Activated CD8-positive, alpha-beta memory T cell treated with anti-CD3 and anti-CD28 coated beads, Interleukin-2, amount 10 ng/mL, durations not matched to agents 7 days and 5 days (primary cell): ENCODE measurements around the gene SDK1. TPM values are rescaled to one million over a fixed set of nuclear protein-coding genes. Genes with fewer than 3 reads are reported as not detected.

Experiments
- ATAC-seq: fragments of 150-1000 bp; cut with Tn5 transposase; one replicate; pipeline ENCODE4 v1.10.0; 2021; ENCODE audit warnings: moderate library complexity
- CTCF ChIA-PET: fragments of 350-600 bp; sonication (Branson Sonifier 250); formaldehyde crosslinking; loops from one replicate; lab custom pipeline; 2021; ENCODE audit warnings: antibody characterized with exemption; lab: Charles Lee
- DNase-seq: peaks from one replicate; pipeline ENCODE4 v3.0.0-alpha.2; 2020
- H3K27ac Mint-ChIP-seq: one replicate; pipeline ENCODE4 v1.8.0; 2021; ENCODE audit warnings: mild to moderate bottlenecking, mixed read lengths
- H3K27me3 Mint-ChIP-seq: one replicate; pipeline ENCODE4 v1.8.0; 2021; ENCODE audit warnings: mixed read lengths
- H3K36me3 Mint-ChIP-seq: one replicate; pipeline ENCODE4 v1.8.0; 2021; ENCODE audit warnings: mild to moderate bottlenecking, mixed read lengths
- H3K4me1 Mint-ChIP-seq: one replicate; pipeline ENCODE4 v1.8.0; 2021; ENCODE audit warnings: mixed read lengths
- H3K4me3 Mint-ChIP-seq: one replicate; pipeline ENCODE4 v1.8.0; 2021; ENCODE audit warnings: mild to moderate bottlenecking, moderate library complexity, mixed read lengths
- H3K9me3 Mint-ChIP-seq: one replicate; pipeline ENCODE4 v1.8.0; 2022; ENCODE audit warnings: low read depth, mixed read lengths
- total RNA-seq, 2 experiments: library from RNA; stranded (reverse); gene quantifications; one replicate each; pipeline ENCODE4 v1.2.3, GENCODE V29; 2021

The SDK1 gene
- total RNA-seq = under 1 TPM; 0.05 to 0.06 TPM

GRCh38 chr7:3300651-3301448, at the start of gene SDK1:
TSS of gene SDK1 (plus strand) at chr7:3301252. CDS start at chr7:3301587, 335 bp downstream.
- H3K4me1 Mint-ChIP-seq = peaks cover 6% of the 10 kb centered on the region
- H3K36me3 Mint-ChIP-seq = no peaks in the 10 kb centered on the region
- no peaks in the 10 kb centered on the region for H3K9me3 Mint-ChIP-seq
- ATAC-seq (peak; percentile 91), DNase-seq (peak; percentile 88)
- CTCF ChIA-PET = interaction anchor here (0.5 to 1.5 kb wide), 5 partner anchors 13 to 597 kb away, joined by 3 to 6 read pairs (median 4); no protein-coding TSS in a partner anchor
- peaks cover 60% of the 10 kb centered on the region for H3K27me3 Mint-ChIP-seq
- H3K27ac Mint-ChIP-seq = no peak within 1 kb of the TSS
- peak within 1 kb of the TSS; percentile 46 for H3K4me3 Mint-ChIP-seq

- no peak overlapping the region for H3K4me3 Mint-ChIP-seq
- DNase-seq = no peak
- peaks cover 4% of the 10 kb centered on the region for H3K4me1 Mint-ChIP-seq
- H3K27me3 Mint-ChIP-seq = peaks cover 36% of the 10 kb centered on the region
- no peaks in the 10 kb centered on the region for H3K36me3 Mint-ChIP-seq
- CTCF ChIA-PET = no interaction called here
- no peak overlapping the region for H3K27ac Mint-ChIP-seq
- no peaks in the 10 kb centered on the region for H3K9me3 Mint-ChIP-seq
- no peak for ATAC-seq
Measured at GRCh38 chr7:3254718-3255117, 46.3 kb upstream of the SDK1 start.

GRCh38 chr7:3259711-3260400, 41.2 kb upstream of the SDK1 start:
- H3K4me1 Mint-ChIP-seq = no peaks in the 10 kb centered on the region
- ATAC-seq = no peak
- H3K4me3 Mint-ChIP-seq = no peak overlapping the region
- DNase-seq = no peak
- H3K27me3 Mint-ChIP-seq = peaks cover 41% of the 10 kb centered on the region
- CTCF ChIA-PET = no interaction called here
- no peaks in the 10 kb centered on the region for H3K36me3 Mint-ChIP-seq
- H3K9me3 Mint-ChIP-seq = no peaks in the 10 kb centered on the region
- H3K27ac Mint-ChIP-seq = no peak overlapping the region

GRCh38 chr7:3260401-3260715, 40.7 kb upstream of the SDK1 start:
- Mint-ChIP-seq H3K4me3 (no peak overlapping the region), H3K4me1 (no peaks in the 10 kb centered on the region), H3K36me3 (no peaks in the 10 kb centered on the region), H3K9me3 (no peaks in the 10 kb centered on the region), H3K27me3 (peaks cover 46% of the 10 kb centered on the region), H3K27ac (no peak overlapping the region)
- no peak for DNase-seq
- CTCF ChIA-PET = no interaction called here
- ATAC-seq = no peak

- peaks cover 40% of the 10 kb centered on the region for H3K27me3 Mint-ChIP-seq
- ATAC-seq = no peak
- H3K9me3 Mint-ChIP-seq = no peaks in the 10 kb centered on the region
- H3K36me3 Mint-ChIP-seq = no peaks in the 10 kb centered on the region
- H3K27ac Mint-ChIP-seq = no peak overlapping the region
- no peak overlapping the region for H3K4me3 Mint-ChIP-seq
- CTCF ChIA-PET = interaction anchor here (0.5 kb wide), 1 partner anchor 52 kb away, joined by 3 read pairs; no protein-coding TSS in a partner anchor
- DNase-seq = no peak
- H3K4me1 Mint-ChIP-seq = no peaks in the 10 kb centered on the region
Measured at GRCh38 chr7:3264693-3265339, 36.2 kb upstream of the SDK1 start.

GRCh38 chr7:3265388-3265787, 35.7 kb upstream of the SDK1 start:
- ATAC-seq (no peak), DNase-seq (no peak)
- CTCF ChIA-PET = no interaction called here
- Mint-ChIP-seq H3K27me3 (peaks cover 36% of the 10 kb centered on the region), H3K9me3 (no peaks in the 10 kb centered on the region), H3K27ac (no peak overlapping the region), H3K4me3 (no peak overlapping the region), H3K4me1 (no peaks in the 10 kb centered on the region), H3K36me3 (no peaks in the 10 kb centered on the region)

- no peak for ATAC-seq
- H3K27me3 Mint-ChIP-seq = peaks cover 35% of the 10 kb centered on the region
- no peak overlapping the region for H3K27ac Mint-ChIP-seq
- no peak for DNase-seq
- CTCF ChIA-PET = no interaction called here
- no peaks in the 10 kb centered on the region for H3K36me3 Mint-ChIP-seq
- no peaks in the 10 kb centered on the region for H3K9me3 Mint-ChIP-seq
- no peaks in the 10 kb centered on the region for H3K4me1 Mint-ChIP-seq
- no peak overlapping the region for H3K4me3 Mint-ChIP-seq
Measured at GRCh38 chr7:3266240-3266639, 34.8 kb upstream of the SDK1 start.

- CTCF ChIA-PET = no interaction called here
- Mint-ChIP-seq H3K9me3 (no peaks in the 10 kb centered on the region), H3K4me3 (no peak overlapping the region), H3K4me1 (no peaks in the 10 kb centered on the region), H3K27ac (no peak overlapping the region), H3K27me3 (peaks cover 29% of the 10 kb centered on the region), H3K36me3 (no peaks in the 10 kb centered on the region)
- DNase-seq = no peak
- ATAC-seq = no peak
Measured at GRCh38 chr7:3267966-3268690, 32.9 kb upstream of the SDK1 start.

- H3K27ac Mint-ChIP-seq = no peak overlapping the region
Measured at GRCh38 chr7:3270362-3270761, 30.7 kb upstream of the SDK1 start.

GRCh38 chr7:3271298-3271697, 29.8 kb upstream of the SDK1 start:
- DNase-seq = no peak
- Mint-ChIP-seq H3K36me3 (no peaks in the 10 kb centered on the region), H3K4me1 (no peaks in the 10 kb centered on the region), H3K9me3 (no peaks in the 10 kb centered on the region), H3K4me3 (no peak overlapping the region), H3K27ac (no peak overlapping the region), H3K27me3 (peaks cover 5% of the 10 kb centered on the region)
- ATAC-seq = no peak
- CTCF ChIA-PET = no interaction called here

More at GRCh38 chr7:3270362-3270761, 30.7 kb upstream of the SDK1 start:
- no peaks in the 10 kb centered on the region for H3K4me1 Mint-ChIP-seq
- H3K27me3 Mint-ChIP-seq = peaks cover 11% of the 10 kb centered on the region
- H3K36me3 Mint-ChIP-seq = no peaks in the 10 kb centered on the region
- DNase-seq = no peak
- H3K9me3 Mint-ChIP-seq = no peaks in the 10 kb centered on the region
- CTCF ChIA-PET = no interaction called here
- no peak for ATAC-seq
- H3K4me3 Mint-ChIP-seq = no peak overlapping the region

GRCh38 chr7:3272691-3273141, 28.3 kb upstream of the SDK1 start:
- Mint-ChIP-seq H3K27ac (no peak overlapping the region), H3K27me3 (peaks cover 3% of the 10 kb centered on the region), H3K9me3 (no peaks in the 10 kb centered on the region), H3K36me3 (no peaks in the 10 kb centered on the region), H3K4me3 (no peak overlapping the region), H3K4me1 (no peaks in the 10 kb centered on the region)
- CTCF ChIA-PET = no interaction called here
- ATAC-seq = no peak
- DNase-seq = no peak

- Mint-ChIP-seq H3K9me3 (no peaks in the 10 kb centered on the region), H3K4me3 (no peak overlapping the region), H3K36me3 (no peaks in the 10 kb centered on the region), H3K27me3 (peaks cover 3% of the 10 kb centered on the region), H3K27ac (no peak overlapping the region), H3K4me1 (no peaks in the 10 kb centered on the region)
- CTCF ChIA-PET = no interaction called here
- no peak for ATAC-seq
- DNase-seq = no peak
Measured at GRCh38 chr7:3274131-3274530, 26.9 kb upstream of the SDK1 start.
